Ascending aorta (tissue), 2 donors: ENCODE results near the gene AKNA. TPM values are rescaled to one million over a fixed set of nuclear protein-coding genes. Genes with fewer than 3 reads are reported as not detected.

Experiments used
- DNase-seq, 2 donors: peaks; one replicate each; pipeline ENCODE4 v3.0.0-alpha.2; 2019; ENCODE audit warnings: low spot score in 2 of 2
- H3K27ac ChIP-seq, 2 donors: fragments of 200-600 bp; sonication (generic); one replicate each; pipeline ENCODE4 v1.5.1; 2016 to 2017; ENCODE audit warnings: mild to moderate bottlenecking in 1 of 2
- H3K27me3 ChIP-seq: fragments of 200-600 bp; sonication (generic); one replicate; pipeline ENCODE4 v1.5.1; 2017
- H3K36me3 ChIP-seq, 2 donors: fragments of 200-600 bp; sonication (generic); one replicate each; pipeline ENCODE4 v1.5.1; 2016
- H3K4me1 ChIP-seq, 2 donors: fragments of 200-600 bp; sonication (generic); one replicate each; pipeline ENCODE4 v1.5.1; 2016 to 2017; ENCODE audit warnings: mild to moderate bottlenecking in 1 of 2
- H3K4me3 ChIP-seq, 2 donors: fragments of 200-600 bp; sonication (generic); one replicate each; pipeline ENCODE4 v1.5.1; 2016 to 2017; ENCODE audit warnings: mild to moderate bottlenecking in 1 of 2
- H3K9me3 ChIP-seq, 2 donors: fragments of 200-600 bp; sonication (generic); one replicate each; pipeline ENCODE4 v1.5.1; 2016
- intact Hi-C: fragments of 100-400 bp; cut with DNase I; formaldehyde crosslinking; loops from one replicate; pipeline ENCODE4 v1.15.1; 2023
- total RNA-seq: library from RNA; depleted of rRNA; stranded (reverse); fragments of >200 nt; gene quantifications from one replicate; pipeline ENCODE4 v1.1.0, GENCODE V29; 2016
- TF ChIP-seq, protein P1 (sequence below), 3 experiments: fragments of 200-600 bp in 2 of 3; fragments of 450-650 bp in 1 of 3; sonication (generic) in 2 of 3; IDR thresholded peaks; one replicate each; pipeline ENCODE4 v1.5.1; 2016 to 2019; ENCODE audit warnings: antibody characterized with exemption in 3 of 3, mild to moderate bottlenecking in 1 of 3, moderate library complexity in 1 of 3

AKNA gene
- total RNA-seq, 1 donor from 2014 or later, result 87.9 TPM

DNA sequence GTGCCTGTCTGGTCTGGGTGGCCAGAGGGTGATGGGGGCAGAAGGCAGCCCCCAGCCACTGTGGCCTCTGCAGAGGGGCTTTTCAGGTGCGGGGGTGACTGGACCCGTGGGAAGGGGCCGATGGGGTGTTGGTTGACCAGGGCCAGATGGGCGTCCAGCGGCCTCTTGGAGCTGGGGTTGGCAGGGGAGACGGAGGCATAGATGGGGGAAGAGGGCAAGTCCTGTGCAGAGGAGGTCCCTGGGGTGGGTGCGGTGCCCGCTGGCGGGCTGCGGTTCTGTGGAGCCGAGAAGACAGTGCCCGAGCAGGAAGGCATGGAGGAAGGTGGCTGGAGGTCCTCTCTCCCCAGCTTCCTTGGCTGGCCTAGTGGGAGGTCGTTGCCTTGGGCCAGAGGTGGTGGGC, 18.7 kb upstream of the AKNA start:
- no peaks in the 10 kb centered on the region for H3K36me3 ChIP-seq
- intact Hi-C loops, result loop anchor here (5.0 to 10.0 kb wide), 2 partner anchors 506 to 1118 kb away; no protein-coding TSS in a partner anchor
- H3K4me3 ChIP-seq, result no peak overlapping the region
- DNase-seq, result no peak
- H3K27ac ChIP-seq, result no peak overlapping the region
- H3K9me3 ChIP-seq, result no peaks in the 10 kb centered on the region
- H3K4me1 ChIP-seq, result no peaks in the 10 kb centered on the region
- TF ChIP-seq, protein P1, sequence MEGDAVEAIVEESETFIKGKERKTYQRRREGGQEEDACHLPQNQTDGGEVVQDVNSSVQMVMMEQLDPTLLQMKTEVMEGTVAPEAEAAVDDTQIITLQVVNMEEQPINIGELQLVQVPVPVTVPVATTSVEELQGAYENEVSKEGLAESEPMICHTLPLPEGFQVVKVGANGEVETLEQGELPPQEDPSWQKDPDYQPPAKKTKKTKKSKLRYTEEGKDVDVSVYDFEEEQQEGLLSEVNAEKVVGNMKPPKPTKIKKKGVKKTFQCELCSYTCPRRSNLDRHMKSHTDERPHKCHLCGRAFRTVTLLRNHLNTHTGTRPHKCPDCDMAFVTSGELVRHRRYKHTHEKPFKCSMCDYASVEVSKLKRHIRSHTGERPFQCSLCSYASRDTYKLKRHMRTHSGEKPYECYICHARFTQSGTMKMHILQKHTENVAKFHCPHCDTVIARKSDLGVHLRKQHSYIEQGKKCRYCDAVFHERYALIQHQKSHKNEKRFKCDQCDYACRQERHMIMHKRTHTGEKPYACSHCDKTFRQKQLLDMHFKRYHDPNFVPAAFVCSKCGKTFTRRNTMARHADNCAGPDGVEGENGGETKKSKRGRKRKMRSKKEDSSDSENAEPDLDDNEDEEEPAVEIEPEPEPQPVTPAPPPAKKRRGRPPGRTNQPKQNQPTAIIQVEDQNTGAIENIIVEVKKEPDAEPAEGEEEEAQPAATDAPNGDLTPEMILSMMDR (IDR thresholded peaks at IDR 0.05), result no peak
- H3K27me3 ChIP-seq, result no peaks in the 10 kb centered on the region

DNA sequence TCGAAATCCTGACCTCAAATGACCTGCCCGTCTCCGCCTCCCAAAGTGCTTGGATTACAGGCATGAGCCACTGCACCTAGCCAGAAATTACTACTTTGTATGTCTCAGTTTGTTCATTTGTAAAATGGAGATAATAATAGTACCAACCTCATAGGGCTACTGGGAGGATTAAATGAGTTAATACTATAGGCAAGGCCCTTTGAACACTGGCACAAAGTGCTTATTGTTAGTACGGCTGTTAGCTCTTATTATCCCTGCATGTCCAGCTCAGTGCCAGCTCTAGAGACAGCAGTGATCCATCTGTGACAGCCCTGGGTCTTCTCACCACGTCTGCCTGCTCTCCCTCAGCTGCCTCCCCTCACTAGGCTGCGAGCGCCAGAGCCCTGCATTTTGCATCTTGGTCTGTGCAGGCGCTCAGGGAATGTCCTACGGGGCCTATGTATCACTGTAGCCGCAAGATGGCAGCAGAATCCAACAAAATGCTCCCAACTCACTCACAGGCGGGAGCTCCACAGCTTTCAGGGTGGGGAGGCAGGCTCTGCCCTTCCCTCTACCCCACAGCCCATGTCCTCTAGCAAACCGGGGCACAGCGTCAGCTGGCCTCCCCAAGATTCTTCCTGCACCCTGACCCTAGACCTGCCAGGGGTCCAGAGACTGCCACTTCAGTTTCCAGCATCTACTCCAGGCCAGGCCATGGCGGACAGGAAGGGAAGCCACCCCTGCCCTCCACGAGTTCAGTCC, 17.7 kb upstream of the AKNA start:
- peak in 1 of 2 donors; percentile 89 for DNase-seq

DNA sequence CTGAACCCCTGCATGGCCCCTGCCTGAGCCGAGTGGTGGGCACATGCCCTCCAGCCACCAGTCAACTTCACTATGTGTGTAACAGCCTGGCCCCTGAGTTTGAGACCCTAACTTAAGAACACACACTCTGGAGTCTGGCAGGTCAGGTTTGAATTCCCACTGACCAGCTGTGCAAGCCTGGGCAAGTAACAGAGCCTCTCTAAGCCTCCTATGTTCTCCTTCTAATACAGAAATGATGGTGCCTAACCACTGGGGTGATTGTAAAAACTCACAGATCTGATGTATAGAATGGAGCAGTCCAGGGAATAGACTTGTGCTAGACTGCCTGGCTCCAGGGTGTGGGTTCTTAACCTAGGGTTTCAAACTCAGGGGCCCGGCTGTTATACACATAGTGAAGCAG, 16.7 kb upstream of the AKNA start:
- H3K9me3 ChIP-seq, result no peaks in the 10 kb centered on the region
- H3K4me1 ChIP-seq, result no peaks in the 10 kb centered on the region
- H3K4me3 ChIP-seq, result no peak overlapping the region
- intact Hi-C loops, result loop anchor here (2.0 to 10.0 kb wide), 3 partner anchors 203 to 1120 kb away; no protein-coding TSS in a partner anchor
- no peaks in the 10 kb centered on the region for H3K36me3 ChIP-seq
- no peaks in the 10 kb centered on the region for H3K27me3 ChIP-seq
- no peak for DNase-seq
- TF ChIP-seq, protein P1 (IDR thresholded peaks at IDR 0.05), result no peak
- no peak overlapping the region for H3K27ac ChIP-seq

More for the DNA sequence above, 17.7 kb upstream of the AKNA start:
- intact Hi-C loops, result loop anchor here (1.0 to 10.0 kb wide), 4 partner anchors 248 to 1119 kb away; no protein-coding TSS in a partner anchor
- Histone ChIP-seq H3K4me3 (no peak overlapping the region), H3K27me3 (no peaks in the 10 kb centered on the region), H3K9me3 (no peaks in the 10 kb centered on the region), H3K4me1 (no peaks in the 10 kb centered on the region), H3K36me3 (no peaks in the 10 kb centered on the region), H3K27ac (no peak overlapping the region)
- TF ChIP-seq, protein P1 (IDR thresholded peaks at IDR 0.05), result peak; percentile 78 to 87 (median 87)

DNA sequence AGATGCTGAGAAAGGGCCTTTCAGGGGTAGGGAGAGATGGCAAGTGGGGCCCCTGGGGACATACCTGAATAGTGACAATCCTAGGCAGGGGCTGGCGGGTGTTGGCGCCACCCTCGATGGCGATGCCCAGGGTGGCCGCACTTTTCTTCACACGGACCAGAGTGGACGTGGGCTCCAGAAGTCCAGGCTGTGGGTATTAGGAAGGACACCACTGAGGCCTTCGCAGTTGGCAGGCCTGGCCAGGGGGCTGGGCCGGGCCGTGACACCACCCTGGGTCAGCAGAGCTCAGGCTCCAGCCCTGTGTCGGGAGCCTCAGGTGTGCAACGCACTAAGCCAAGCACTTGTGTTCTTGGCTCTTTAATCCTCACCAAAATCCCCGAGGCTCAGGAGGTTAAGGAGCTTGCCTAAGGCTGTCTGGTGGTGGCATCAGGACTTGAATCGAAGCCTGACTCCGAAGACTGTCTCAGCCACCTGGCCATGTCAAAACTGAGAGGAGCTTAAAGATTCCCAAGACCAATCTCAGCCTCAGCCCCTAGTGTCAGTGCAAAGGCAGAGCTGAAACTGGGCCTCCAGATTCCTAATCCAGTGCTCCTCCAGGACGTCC, 15.5 kb upstream of the AKNA start:
- Histone ChIP-seq H3K4me3 (no peak overlapping the region), H3K36me3 (no peaks in the 10 kb centered on the region), H3K27ac (no peak overlapping the region), H3K9me3 (no peaks in the 10 kb centered on the region), H3K27me3 (no peaks in the 10 kb centered on the region), H3K4me1 (no peaks in the 10 kb centered on the region)
- intact Hi-C loops, result loop anchor here (5.0 to 10.0 kb wide), 2 partner anchors 204 to 1122 kb away; no protein-coding TSS in a partner anchor
- TF ChIP-seq, protein P1 (IDR thresholded peaks at IDR 0.05), result no peak
- no peak for DNase-seq

DNA sequence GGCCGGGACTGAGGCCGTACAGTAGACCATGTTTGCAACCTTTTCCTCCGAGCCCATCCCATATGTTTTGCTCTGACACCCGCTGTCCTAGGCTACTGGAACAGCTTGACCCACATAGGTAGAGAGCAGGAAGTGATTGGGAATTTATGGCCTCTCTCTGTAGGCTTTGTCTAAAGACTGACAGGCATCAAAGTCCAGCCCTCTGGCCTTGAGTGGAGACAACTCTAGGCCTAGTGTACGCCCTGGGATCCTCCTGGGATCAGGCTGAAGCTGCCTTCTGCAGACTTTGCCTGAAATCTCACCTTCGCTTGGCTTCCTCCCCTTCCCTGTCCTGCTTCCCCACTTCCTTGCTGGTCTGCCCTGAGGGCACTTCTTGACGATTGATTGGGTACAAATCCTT, 13.6 kb upstream of the AKNA start:
- DNase-seq, result no peak
- no peak overlapping the region for H3K27ac ChIP-seq
- H3K27me3 ChIP-seq, result no peaks in the 10 kb centered on the region
- H3K36me3 ChIP-seq, result no peaks in the 10 kb centered on the region
- intact Hi-C loops, result loop anchor here (5.0 to 10.0 kb wide), 2 partner anchors 206 to 1123 kb away; no protein-coding TSS in a partner anchor
- no peak overlapping the region for H3K4me3 ChIP-seq
- TF ChIP-seq, protein P1 (IDR thresholded peaks at IDR 0.05), result no peak
- H3K9me3 ChIP-seq, result no peaks in the 10 kb centered on the region
- H3K4me1 ChIP-seq, result peaks cover 9 to 11% of the 10 kb centered on the region in 2 donors
